K562 (cell line): ENCODE results near the gene NTSR1. TPM values are rescaled to one million over a fixed set of nuclear protein-coding genes. Genes with fewer than 3 reads are reported as not detected.

Source experiments
- ATAC-seq: fragments of 200-7000 bp; cut with Tn5 transposase; 3 replicates; pipeline ENCODE4 v1.9.1; 2020; ENCODE audit warnings: moderate library complexity
- BruUV-seq: library from RNA; stranded (reverse); fragments of 400-500 nt; replicated peaks from 2 replicates; lab custom pipeline; 2021; lab: Mats Ljungman, UMichigan
- CTCF ChIA-PET: fragments of 300-600 bp; formaldehyde crosslinking; extraction: SDS; loops from one replicate; lab custom pipeline; 2021; ENCODE audit warnings: low intra/inter-chr PET ratio; lab: Yijun Ruan, JAX
- POLR2A ChIA-PET: fragments of 300-600, 350-650 bp; sonication (Branson Sonifier 250); formaldehyde crosslinking; extraction: SDS; loops from one replicate; lab custom pipeline; 2021; ENCODE audit warnings: antibody characterized with exemption, inconsistent platforms; lab: Yijun Ruan, JAX
- DNase-seq, 4 experiments: peaks; one replicate each; pipeline versions ENCODE4 v3.0.0 to v3.0.0-alpha.2; 2011 to 2018; ENCODE audit warnings: low spot score in 3 of 4, mixed read lengths in 3 of 4; ENCODE audit errors: extremely low read depth in 1 of 4
- FAIRE-seq: peaks from 2 replicates; lab custom pipeline; 2011; peaks lifted over from hg19 to GRCh38; lab: Jason Lieb, UNC
- H2AFZ ChIP-seq: 2 replicates; pipeline ENCODE4 v1.6.0; 2011; ENCODE audit warnings: low read depth, low read length, control low read depth, inconsistent platforms
- H3K27ac ChIP-seq: fragments of 200-600 bp; 3 replicates; pipeline ENCODE4 v1.8.0; 2011; ENCODE audit warnings: low read depth, mild to moderate bottlenecking, control low read depth, inconsistent platforms, low read length, moderate library complexity, mixed read lengths; ENCODE audit errors: extremely low read depth
- H3K27me3 ChIP-seq, 2 experiments: fragments of 300-600 bp in 1 of 2; 2 replicates in 1 of 2; 3 replicates in 1 of 2; pipeline versions ENCODE4 v1.6.0 to v1.8.0; 2011; ENCODE audit warnings: inconsistent platforms in 2 of 2, low read length in 2 of 2, mild to moderate bottlenecking in 1 of 2, mixed read lengths in 1 of 2, moderate library complexity in 1 of 2; ENCODE audit not compliant: control insufficient read depth in 2 of 2, insufficient read depth in 2 of 2
- H3K36me3 ChIP-seq: fragments of 300-600 bp; 3 replicates; pipeline ENCODE4 v1.8.0; 2011; ENCODE audit warnings: mild to moderate bottlenecking, low read length, inconsistent platforms; ENCODE audit not compliant: control insufficient read depth, insufficient read depth
- H3K4me1 ChIP-seq, 2 experiments: fragments of 200-600 bp in 1 of 2; replicated peaks in 1 of 2; 2 replicates in 1 of 2; 3 replicates in 1 of 2; pipeline versions ENCODE4 v1.5.1 to v1.8.0; 2011; ENCODE audit warnings: inconsistent platforms in 2 of 2, low read length in 2 of 2, mild to moderate bottlenecking in 1 of 2, mixed read lengths in 1 of 2, moderate library complexity in 1 of 2; ENCODE audit not compliant: control insufficient read depth in 2 of 2, insufficient read depth in 2 of 2
- H3K4me2 ChIP-seq: 2 replicates; pipeline ENCODE4 v1.6.1; 2011; ENCODE audit warnings: low read length, control low read depth, inconsistent platforms, mixed read lengths; ENCODE audit not compliant: insufficient read depth
- H3K4me3 ChIP-seq: fragments of 200-600 bp; sonication (generic), shearing (Covaris generic); 2 replicates; pipeline ENCODE4 v1.5.1; 2016; ENCODE audit warnings: control low read depth, inconsistent platforms
- H3K79me2 ChIP-seq: fragments of 200-600 bp; 3 replicates; pipeline ENCODE4 v1.8.0; 2011; ENCODE audit warnings: low read length, inconsistent platforms; ENCODE audit not compliant: control insufficient read depth, insufficient read depth
- H3K9ac ChIP-seq, 2 experiments: 2 replicates each; pipeline versions ENCODE4 v1.6.0 to v1.6.1; 2011; ENCODE audit warnings: low read depth in 2 of 2, low read length in 2 of 2, control low read depth in 1 of 2, inconsistent platforms in 1 of 2, mild to moderate bottlenecking in 1 of 2, mixed read lengths in 1 of 2; ENCODE audit not compliant: insufficient read depth in 1 of 2
- H3K9me1 ChIP-seq: one replicate; pipeline ENCODE4 v1.6.0; 2011; ENCODE audit warnings: inconsistent platforms, mild to moderate bottlenecking, low read length, moderate library complexity; ENCODE audit not compliant: control insufficient read depth, insufficient read depth
- H3K9me3 ChIP-seq: replicated peaks from 2 replicates; pipeline ENCODE4 v1.5.1; 2011; ENCODE audit warnings: low read depth, low read length, inconsistent platforms; ENCODE audit not compliant: control insufficient read depth, insufficient read depth
- H4K20me1 ChIP-seq: replicated peaks from 2 replicates; pipeline ENCODE4 v1.6.1; 2011; ENCODE audit warnings: low read length, inconsistent platforms, mixed read lengths; ENCODE audit not compliant: control insufficient read depth, insufficient read depth
- ARID1B ChIP-seq: fragments of 450-650 bp; IDR thresholded peaks from 2 replicates; pipeline ENCODE4 v1.6.1; 2016; ENCODE audit warnings: antibody characterized with exemption, mild to moderate bottlenecking, inconsistent platforms
- BCOR ChIP-seq: fragments of 450-650 bp; IDR thresholded peaks from 2 replicates; pipeline ENCODE4 v1.6.1; 2016
- HLTF ChIP-seq: fragments of 450-650 bp; IDR thresholded peaks from 2 replicates; pipeline ENCODE4 v1.6.1; 2016
- KAT8 ChIP-seq: fragments of 450-650 bp; IDR thresholded peaks from 2 replicates; pipeline ENCODE4 v1.6.1; 2016; ENCODE audit warnings: low read depth, mild to moderate bottlenecking
- MCM2 ChIP-seq: fragments of 450-650 bp; IDR thresholded peaks from 2 replicates; pipeline ENCODE4 v1.6.1; 2017; ENCODE audit warnings: low read depth, mild to moderate bottlenecking
- MED1 ChIP-seq: sonication (generic); formaldehyde crosslinking; IDR thresholded peaks from 2 replicates; pipeline ENCODE4 v1.8.1; 2023; ENCODE audit warnings: missing genetic modification reagents, borderline replicate concordance
- MLX ChIP-seq, 2 experiments: fragments of 450-650 bp in 1 of 2; sonication (generic) in 1 of 2; formaldehyde crosslinking; conservative IDR thresholded peaks; 2 replicates each; pipeline versions ENCODE4 v1.4.0 to v1.8.1; 2020 to 2022; ENCODE audit warnings: mild to moderate bottlenecking in 1 of 2, missing genetic modification reagents in 1 of 2
- MYBL2 ChIP-seq, 2 experiments: fragments of 450-650 bp in 1 of 2; sonication (generic) in 1 of 2; formaldehyde crosslinking in 1 of 2; IDR thresholded peaks; 2 replicates each; pipeline versions ENCODE4 v1.6.1 to v1.8.1; 2017 to 2022; ENCODE audit warnings: borderline replicate concordance in 1 of 2, inconsistent platforms in 1 of 2, low read depth in 1 of 2, mild to moderate bottlenecking in 1 of 2, missing genetic modification reagents in 1 of 2, moderate library complexity in 1 of 2
- SAFB ChIP-seq: fragments of 200-400 bp; formaldehyde crosslinking; IDR thresholded peaks from 2 replicates; pipeline ENCODE4 v1.6.1; 2017; ENCODE audit warnings: low read depth, low read length, borderline replicate concordance
- SAP30 ChIP-seq: fragments of 200-600 bp; sonication (generic); IDR thresholded peaks from 2 replicates; pipeline ENCODE4 v1.6.1; 2012; ENCODE audit warnings: borderline replicate concordance, low read depth, mild to moderate bottlenecking, moderate library complexity, low read length, control low read depth, inconsistent platforms; ENCODE audit not compliant: insufficient read depth, poor library complexity, severe bottlenecking
- SMARCE1 ChIP-seq: fragments of 450-650 bp; IDR thresholded peaks from 2 replicates; pipeline ENCODE4 v1.7.1; 2016; ENCODE audit warnings: mild to moderate bottlenecking
- SP1 ChIP-seq: sonication (generic); formaldehyde crosslinking; IDR thresholded peaks from 2 replicates; pipeline ENCODE4 v1.8.1; 2022; ENCODE audit warnings: mild to moderate bottlenecking, missing genetic modification reagents
- ZFX ChIP-seq: sonication (generic); formaldehyde crosslinking; IDR thresholded peaks from 2 replicates; pipeline ENCODE4 v1.8.0; 2022; ENCODE audit warnings: mild to moderate bottlenecking, missing genetic modification reagents, moderate library complexity
- ZNF561 ChIP-seq: fragments of 450-650 bp; formaldehyde crosslinking; conservative IDR thresholded peaks from 2 replicates; pipeline ENCODE4 v1.4.0; 2020; ENCODE audit warnings: mild to moderate bottlenecking, moderate library complexity
- ZNF655 ChIP-seq: fragments of 250-450 bp; sonication (Bioruptor Pico); IDR thresholded peaks from 2 replicates; pipeline ENCODE4 v1.5.0; 2021
- ZSCAN32 ChIP-seq: fragments of 450-650 bp; formaldehyde crosslinking; IDR thresholded peaks from 2 replicates; pipeline ENCODE4 v1.4.0; 2020; ENCODE audit warnings: mild to moderate bottlenecking, moderate library complexity
- WGBS: fragments of 100-300 bp; shearing (Covaris generic); methylation state at CpG from one replicate; pipeline ENCODE4 v1.1.6; 2016; ENCODE audit warnings: low coverage, mixed read lengths; ENCODE audit not compliant: insufficient coverage; ENCODE audit errors: missing lambda C conversion rate; 5-methylcytosine and 5-hydroxymethylcytosine counted together
- in situ Hi-C: fragments of 300-500 bp; cut with MboI; formaldehyde crosslinking; loops from 4 replicates; pipeline ENCODE4 v1.15.0; 2018; ENCODE audit warnings: inconsistent platforms, mixed read lengths
- intact Hi-C: fragments of 100-400 bp; cut with micrococcal nuclease; formaldehyde crosslinking; loops from 2 replicates; pipeline ENCODE4 v1.14.2; 2022
- polyA plus RNA-seq, 8 experiments: library from polyadenylated mRNA; depleted of rRNA in 4 of 8; stranded (reverse) in 5 of 8; unstranded in 3 of 8; fragments of >200 nt; fragmentation: Nextera tagmentation in 2 of 8; fragmentation: Illumina TruSeq in 1 of 8; extraction: Ambion mirVana in 2 of 8; extraction: Trizol in 1 of 8; gene quantifications; 2 replicates each; pipeline versions ENCODE4 v1.2.1 to v1.2.3, GENCODE V29; 2011 to 2014; ENCODE audit warnings: inconsistent platforms in 1 of 8, missing spikeins in 1 of 8
- total RNA-seq, 7 experiments: library from RNA; depleted of rRNA in 6 of 7; stranded (reverse); fragments of >200 nt in 6 of 7; fragmentation: Illumina TruSeq in 2 of 7; extraction: Trizol in 2 of 7; gene quantifications; 2 replicates each; pipeline versions ENCODE4 v1.2.1 to v1.2.3, GENCODE V29; 2011 to 2021; ENCODE audit warnings: low replicate concordance in 1 of 7

Gene NTSR1
- total and polyA plus RNA-seq, 9 of the 15 experiments (the other 6 are each of a cell fraction or from before 2014, with no cell fraction given): 0.04 to 0.40 (median 0.13) TPM; not detected in 3

DNA sequence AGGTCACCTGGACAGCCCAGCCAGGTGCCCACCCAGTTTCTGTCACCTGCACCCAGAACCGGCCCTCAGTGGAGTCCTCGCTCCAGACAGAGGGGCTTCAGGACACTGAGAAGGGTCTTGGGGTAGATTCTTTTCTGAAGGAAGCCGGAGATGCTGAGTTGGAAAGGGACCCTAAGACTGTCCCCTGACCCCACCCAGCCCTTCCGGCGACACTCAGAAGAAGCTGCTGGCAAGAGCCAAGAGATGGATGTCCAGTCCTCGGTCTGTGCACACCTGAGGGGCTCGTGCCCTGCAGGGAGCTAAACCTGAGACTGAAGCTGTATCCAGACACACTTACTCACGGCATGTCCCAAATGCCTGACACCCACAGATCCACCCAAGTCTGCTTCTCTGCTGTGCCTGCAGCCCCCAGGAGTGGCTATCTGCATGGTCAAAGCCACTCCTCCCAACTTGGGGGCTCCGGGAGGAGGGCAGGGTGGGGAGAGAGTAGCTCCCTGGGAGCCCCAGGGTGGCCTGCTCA, 20.2 kb downstream of the NTSR1 start:
- Histone ChIP-seq H2AFZ (no peak overlapping the region), H3K27ac (no peak overlapping the region), H3K27me3 (peaks cover 72 to 73% of the 10 kb centered on the region in 2 experiments), H3K4me3 (no peak overlapping the region), H3K36me3 (no peaks in the 10 kb centered on the region), H3K9me3 (no peaks in the 10 kb centered on the region), H4K20me1 (0 out of 2 replicates have a peak, but pooled peaks cover 3% of the 10 kb centered on the region), H3K9ac (peak overlapping the region in 1 of 2 experiments; percentile 17; a peak in 1 of 4 replicates), H3K9me1 (no peaks in the 10 kb centered on the region), H3K4me2 (no peak overlapping the region), H3K79me2 (no peaks in the 10 kb centered on the region), H3K4me1 (peaks cover 4 to 24% of the 10 kb centered on the region in 2 experiments; a peak in 4 of 5 replicates)
- CTCF ChIA-PET: no interaction called here
- in situ Hi-C loops: no loop called here
- no peak for DNase-seq
- WGBS: 10% methylated on average over 9 of the region's 9 CpGs
- POLR2A ChIA-PET: interaction anchor here (0.9 to 1.6 kb wide), 2 partner anchors 10 to 12 kb away, joined by 3 to 5 read pairs; no protein-coding TSS in a partner anchor
- ATAC-seq: no peak
- TF ChIP-seq MYBL2 (IDR thresholded peaks at IDR 0.05; ENCODE audit: low read depth): no peak
- TF ChIP-seq MYBL2 (CRISPR knock-in tag; IDR thresholded peaks at IDR 0.05; ENCODE audit: borderline replicate concordance): no peak
- no peak for TF ChIP-seq SAP30
- no peak for TF ChIP-seq KAT8
- TF ChIP-seq ARID1B: no peak
- no peak for TF ChIP-seq ZNF561 (CRISPR knock-in tag)
- no peak for TF ChIP-seq MED1 (CRISPR knock-in tag)
- TF ChIP-seq MLX (CRISPR knock-in tag; conservative IDR thresholded peaks at IDR 0.05): no peak
- TF ChIP-seq BCOR: no peak
- TF ChIP-seq ZFX (CRISPR knock-in tag): no peak
- TF ChIP-seq ZNF655 (CRISPR knock-in tag): no peak
- no peak for TF ChIP-seq HLTF
- TF ChIP-seq MCM2: no peak
- no peak for TF ChIP-seq SMARCE1
- no peak for TF ChIP-seq ZSCAN32 (CRISPR knock-in tag)
- no peak for TF ChIP-seq SAFB
- TF ChIP-seq SP1: no peak
- no peak for FAIRE-seq
- no TSS peak for BruUV-seq
- intact Hi-C loops: no loop called here
